Left ventricle myocardium inferior (tissue), 1 donor: ENCODE measurements around the gene LIPH. TPM values are rescaled to one million over a fixed set of nuclear protein-coding genes. Genes with fewer than 3 reads are reported as not detected.
A peak's percentile ranks its signal among the peaks of the same experiment; 100 is the strongest.

Experiments used
- DNase-seq: peaks from one replicate; pipeline ENCODE4 v3.0.0-alpha.2; 2020
- H3K27ac ChIP-seq: fragments of 200-600 bp; replicated peaks from 2 replicates; pipeline ENCODE4 v1.8.0; 2021
- H3K27me3 ChIP-seq: fragments of 200-600 bp; 2 replicates; pipeline ENCODE4 v1.8.0; 2021; ENCODE audit warnings: low read depth
- H3K36me3 ChIP-seq: fragments of 200-600 bp; 2 replicates; pipeline ENCODE4 v1.8.0; 2021
- H3K4me1 ChIP-seq: fragments of 200-600 bp; 2 replicates; pipeline ENCODE4 v1.8.0; 2021
- H3K4me3 ChIP-seq: fragments of 200-600 bp; 2 replicates; pipeline ENCODE4 v1.8.0; 2021; ENCODE audit warnings: mild to moderate bottlenecking, moderate library complexity
- H3K9me3 ChIP-seq: fragments of 200-600 bp; replicated peaks from 2 replicates; pipeline ENCODE4 v1.8.0; 2021
- intact Hi-C: fragments of 100-400 bp; cut with micrococcal nuclease; formaldehyde crosslinking; loops from one replicate; pipeline ENCODE4 v1.11.0; 2022
- total RNA-seq: library from RNA; stranded (reverse); fragmentation: NEBNext Ultra II Directional; extraction: Animal tissue kit (Norgen Biotek cat#: 25700); gene quantifications from one replicate; pipeline ENCODE4 v1.2.1, GENCODE V29; 2021
- TF ChIP-seq, protein P1 (sequence below): fragments of 200-600 bp; IDR thresholded peaks from 2 replicates; pipeline ENCODE4 v1.8.0; 2021; ENCODE audit warnings: antibody characterized with exemption, mild to moderate bottlenecking, borderline replicate concordance
- donor health status: DM: no; HTN: yes; CAD: no; lungs with severe emphysema.

The LIPH gene
- total RNA-seq, 1 donor from 2014 or later, result 0.44 TPM

DNA sequence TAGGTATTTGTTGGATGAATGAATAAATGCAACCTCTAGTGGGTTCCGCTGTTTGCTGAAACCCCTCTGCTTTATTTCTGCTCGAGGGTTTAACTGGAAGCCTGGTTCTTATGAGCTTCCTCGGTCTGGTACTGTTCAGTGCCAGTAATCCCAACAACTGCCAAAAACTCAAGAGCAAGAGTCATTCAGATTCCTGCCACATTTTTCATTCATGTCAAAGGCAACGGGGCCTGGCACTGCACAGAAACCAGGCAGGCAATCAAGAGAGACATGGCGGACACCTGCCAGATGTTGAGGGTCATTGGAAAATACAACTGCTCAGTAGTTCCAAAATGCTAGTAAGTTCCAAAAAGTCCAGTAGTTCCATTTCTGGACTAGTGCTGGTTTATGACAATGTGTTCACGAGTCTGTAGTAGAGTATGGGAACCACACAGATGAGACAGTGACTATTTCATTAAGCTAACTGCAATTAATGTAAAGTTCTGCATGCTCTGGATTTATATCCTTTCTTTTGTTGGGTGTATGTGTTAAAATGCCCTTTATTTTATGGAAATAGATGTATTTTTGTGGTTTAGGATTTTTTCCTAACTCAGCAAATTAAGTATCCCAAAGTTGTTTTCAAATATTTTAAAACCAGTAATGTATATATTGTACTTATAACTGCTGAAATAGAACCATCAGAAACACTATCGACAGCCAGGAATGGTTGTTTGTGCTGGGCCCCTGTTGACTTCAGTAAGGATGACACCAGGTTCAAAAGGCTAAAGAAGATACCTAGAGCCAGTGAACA is 30.8 kb downstream of the LIPH start:
- Histone ChIP-seq H3K9me3 (no peaks in the 10 kb centered on the region), H3K27me3 (peaks cover 5% of the 10 kb centered on the region), H3K27ac (peak overlapping the region; percentile 61), H3K4me1 (peaks cover 5% of the 10 kb centered on the region), H3K36me3 (no peaks in the 10 kb centered on the region), H3K4me3 (no peak overlapping the region)
- intact Hi-C loops, result no loop called here
- peak; percentile 23 for DNase-seq
- TF ChIP-seq, protein P1, sequence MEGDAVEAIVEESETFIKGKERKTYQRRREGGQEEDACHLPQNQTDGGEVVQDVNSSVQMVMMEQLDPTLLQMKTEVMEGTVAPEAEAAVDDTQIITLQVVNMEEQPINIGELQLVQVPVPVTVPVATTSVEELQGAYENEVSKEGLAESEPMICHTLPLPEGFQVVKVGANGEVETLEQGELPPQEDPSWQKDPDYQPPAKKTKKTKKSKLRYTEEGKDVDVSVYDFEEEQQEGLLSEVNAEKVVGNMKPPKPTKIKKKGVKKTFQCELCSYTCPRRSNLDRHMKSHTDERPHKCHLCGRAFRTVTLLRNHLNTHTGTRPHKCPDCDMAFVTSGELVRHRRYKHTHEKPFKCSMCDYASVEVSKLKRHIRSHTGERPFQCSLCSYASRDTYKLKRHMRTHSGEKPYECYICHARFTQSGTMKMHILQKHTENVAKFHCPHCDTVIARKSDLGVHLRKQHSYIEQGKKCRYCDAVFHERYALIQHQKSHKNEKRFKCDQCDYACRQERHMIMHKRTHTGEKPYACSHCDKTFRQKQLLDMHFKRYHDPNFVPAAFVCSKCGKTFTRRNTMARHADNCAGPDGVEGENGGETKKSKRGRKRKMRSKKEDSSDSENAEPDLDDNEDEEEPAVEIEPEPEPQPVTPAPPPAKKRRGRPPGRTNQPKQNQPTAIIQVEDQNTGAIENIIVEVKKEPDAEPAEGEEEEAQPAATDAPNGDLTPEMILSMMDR, result no peak

DNA sequence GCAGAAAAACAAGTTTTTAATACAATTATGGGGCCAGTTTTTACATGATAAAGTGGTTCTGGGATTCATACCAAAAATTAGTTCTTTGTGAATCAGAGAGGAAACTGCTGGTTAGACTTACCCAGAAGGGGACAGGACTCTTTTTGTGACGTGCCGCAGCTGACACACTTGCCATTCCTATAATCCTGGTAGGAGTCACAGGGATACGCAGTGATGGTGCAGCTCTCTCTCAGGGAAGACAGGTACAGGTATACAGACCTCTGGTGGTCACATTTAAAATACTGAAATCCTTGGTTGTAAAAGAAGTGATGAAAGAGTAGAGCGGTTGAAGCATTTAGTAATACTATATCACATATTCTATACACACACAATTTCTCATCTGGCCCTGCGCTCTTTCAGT is 33.4 kb downstream of the LIPH start:
- Histone ChIP-seq H3K36me3 (no peaks in the 10 kb centered on the region), H3K4me3 (no peak overlapping the region), H3K9me3 (no peaks in the 10 kb centered on the region), H3K27me3 (no peaks in the 10 kb centered on the region), H3K27ac (no peak overlapping the region), H3K4me1 (peaks cover 5% of the 10 kb centered on the region)
- TF ChIP-seq, protein P1, result no peak
- DNase-seq, result no peak
- intact Hi-C loops, result no loop called here

GRCh38 chr3:185517387-185518130 is 34.8 kb downstream of the LIPH start:
- intact Hi-C loops, result no loop called here
- H3K4me1 ChIP-seq, result peaks cover 5% of the 10 kb centered on the region
- no peaks in the 10 kb centered on the region for H3K9me3 ChIP-seq
- no peaks in the 10 kb centered on the region for H3K36me3 ChIP-seq
- no peak overlapping the region for H3K4me3 ChIP-seq
- no peaks in the 10 kb centered on the region for H3K27me3 ChIP-seq
- no peak overlapping the region for H3K27ac ChIP-seq
- TF ChIP-seq, protein P1, result no peak
- no peak for DNase-seq

GRCh38 chr3:185511711-185512110 is 40.7 kb downstream of the LIPH start:
- Histone ChIP-seq H3K27me3 (no peaks in the 10 kb centered on the region), H3K27ac (no peak overlapping the region), H3K4me3 (no peak overlapping the region), H3K9me3 (no peaks in the 10 kb centered on the region), H3K36me3 (no peaks in the 10 kb centered on the region), H3K4me1 (no peaks in the 10 kb centered on the region)
- TF ChIP-seq, protein P1, result no peak
- no peak for DNase-seq
- intact Hi-C loops, result no loop called here

- H3K4me1 ChIP-seq, result peaks cover 7% of the 10 kb centered on the region
- TF ChIP-seq, protein P1, result no peak
- H3K27me3 ChIP-seq, result no peaks in the 10 kb centered on the region
- H3K36me3 ChIP-seq, result no peaks in the 10 kb centered on the region
- DNase-seq, result peak; percentile 16
- H3K27ac ChIP-seq, result peak overlapping the region; percentile 31
- H3K9me3 ChIP-seq, result no peaks in the 10 kb centered on the region
- H3K4me3 ChIP-seq, result no peak overlapping the region
- intact Hi-C loops, result no loop called here
These were observed 43.9 kb downstream of the LIPH start for GRCh38 chr3:185508335-185508991.
